HG02981 (cell line): ENCODE data around the gene PPP2R2B.

Experiments used
- ATAC-seq: cut with Tn5 transposase; IDR thresholded peaks from one replicate; pipeline ENCODE4 v1.9.1; 2021; ENCODE audit warnings: mild to moderate bottlenecking, moderate library complexity; ENCODE audit not compliant: unreplicated experiment

Gene PPP2R2B

DNA sequence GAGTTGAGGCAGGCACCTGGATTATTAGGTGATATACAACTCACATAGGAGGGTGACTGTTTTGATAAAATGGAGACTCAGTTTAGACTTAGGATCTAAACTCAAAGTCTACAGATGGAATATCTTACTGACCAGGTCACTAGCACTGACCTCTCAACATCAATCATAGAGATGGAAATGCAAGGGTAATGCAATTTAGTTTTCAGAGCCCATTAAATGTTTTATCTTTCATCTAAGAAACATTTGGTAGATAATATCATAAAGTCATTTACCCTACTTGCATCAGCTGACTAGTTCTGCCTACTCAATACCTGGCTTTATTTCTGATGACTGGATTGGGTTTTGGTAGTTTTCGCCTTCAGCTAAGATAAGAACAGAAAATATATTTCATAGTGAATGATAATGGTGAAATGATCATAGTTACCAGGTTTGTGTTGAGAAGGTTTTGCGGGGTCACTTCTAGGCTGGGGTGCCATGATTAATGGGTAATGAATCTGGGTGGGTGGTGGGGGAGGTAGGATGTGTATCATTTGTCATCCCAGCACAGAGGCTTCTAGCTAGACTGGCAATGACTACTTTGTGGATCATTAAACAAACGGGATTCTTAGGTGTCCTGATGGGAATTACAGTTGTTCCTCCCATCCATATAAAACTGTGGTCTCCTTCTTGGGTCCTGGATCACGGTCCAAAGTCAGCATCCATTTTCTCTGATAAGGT, 173.4 kb downstream of the PPP2R2B start:
- ATAC-seq = no peak

DNA sequence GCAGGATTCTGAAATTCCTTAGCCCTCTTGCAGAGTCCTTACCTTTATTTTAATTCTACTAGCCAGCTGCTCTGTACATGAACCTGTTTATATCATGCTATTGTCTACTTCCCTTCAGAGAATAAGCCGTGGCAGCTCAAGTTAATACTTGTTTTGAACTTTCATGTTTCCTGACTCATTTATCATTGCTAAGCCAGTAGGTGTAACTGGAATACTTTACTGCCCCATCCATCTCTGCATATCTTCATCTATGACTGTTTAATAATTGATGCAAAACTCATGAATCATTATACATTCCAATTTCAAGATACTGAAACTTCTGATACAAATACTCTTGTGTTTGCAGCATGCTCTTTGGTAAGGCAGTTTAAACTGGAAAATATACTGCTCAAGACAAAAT, 174.7 kb downstream of the PPP2R2B start:
- no peak for ATAC-seq

DNA sequence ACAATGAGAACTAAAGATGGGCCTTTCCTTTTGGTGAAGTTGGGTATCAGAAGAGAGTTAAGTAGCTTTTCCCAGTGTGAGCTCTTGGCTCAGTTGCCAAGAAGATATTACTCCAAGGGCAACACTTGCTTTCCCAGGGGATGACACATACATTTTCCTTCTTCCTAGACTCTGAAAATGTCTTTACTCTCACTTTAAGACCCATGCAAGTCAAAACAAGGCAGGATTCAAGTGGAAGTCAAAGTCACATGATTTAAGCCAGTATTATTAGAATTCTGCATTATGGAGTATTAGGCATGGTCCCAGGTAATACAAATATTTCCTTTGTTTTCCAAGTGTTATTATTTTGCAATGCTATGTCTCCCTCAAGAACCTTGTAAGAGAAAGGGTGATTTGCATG, 175.1 kb downstream of the PPP2R2B start:
- no peak for ATAC-seq

DNA sequence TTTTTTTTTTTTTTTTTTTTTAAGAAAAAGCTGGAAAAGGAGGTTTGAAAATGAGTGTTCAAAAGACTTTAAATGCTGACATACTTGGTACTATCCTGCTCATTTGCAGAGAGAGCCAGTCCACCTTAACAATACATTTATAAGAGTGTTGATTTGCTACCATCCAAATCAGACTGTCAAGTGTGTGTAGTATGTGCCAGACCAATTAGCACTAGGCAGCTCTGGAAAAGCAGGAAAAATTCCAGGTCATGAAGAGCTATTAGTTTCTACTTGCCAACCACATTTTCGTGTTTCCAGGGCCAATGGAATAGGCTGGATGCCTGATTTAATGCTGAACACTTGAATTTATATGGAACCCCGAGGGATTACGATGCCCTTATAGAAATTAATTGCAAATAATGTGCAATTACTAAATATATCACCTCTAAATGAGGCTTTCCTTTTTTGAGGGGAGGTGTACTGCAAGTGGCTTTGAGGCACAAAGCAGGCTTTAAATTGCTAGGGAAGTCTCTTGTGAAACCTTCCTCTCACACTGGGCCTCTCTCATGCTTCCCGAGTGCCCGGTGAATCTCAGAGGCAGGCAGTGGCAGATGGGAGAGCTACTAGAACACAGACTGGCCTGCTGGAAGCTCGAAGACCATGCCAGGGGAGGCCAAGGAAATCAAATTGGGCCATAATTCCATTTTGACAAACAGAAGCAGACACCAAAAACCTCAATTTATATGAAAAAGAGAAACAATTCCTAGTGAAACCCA, 178.7 kb downstream of the PPP2R2B start:
- ATAC-seq = no peak

DNA sequence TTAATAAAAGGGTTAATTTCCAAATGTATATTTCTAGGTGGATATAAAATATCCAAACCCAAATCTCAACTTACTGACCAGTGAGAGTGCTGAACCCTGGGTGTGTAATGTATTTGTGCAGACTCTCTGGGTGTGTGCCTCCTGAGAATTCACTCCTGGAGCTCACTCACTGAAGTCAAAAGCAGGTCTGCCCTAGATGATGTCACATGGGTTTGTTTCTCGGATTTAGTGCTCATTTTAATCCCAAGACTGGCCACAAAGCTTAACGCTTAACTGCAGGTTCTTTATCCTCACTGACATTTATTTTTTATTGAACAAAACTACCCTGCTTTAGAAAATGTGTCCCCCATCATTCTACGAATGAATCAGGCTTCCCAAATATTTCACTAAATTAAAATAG, 179.4 kb downstream of the PPP2R2B start:
- ATAC-seq = no peak

DNA sequence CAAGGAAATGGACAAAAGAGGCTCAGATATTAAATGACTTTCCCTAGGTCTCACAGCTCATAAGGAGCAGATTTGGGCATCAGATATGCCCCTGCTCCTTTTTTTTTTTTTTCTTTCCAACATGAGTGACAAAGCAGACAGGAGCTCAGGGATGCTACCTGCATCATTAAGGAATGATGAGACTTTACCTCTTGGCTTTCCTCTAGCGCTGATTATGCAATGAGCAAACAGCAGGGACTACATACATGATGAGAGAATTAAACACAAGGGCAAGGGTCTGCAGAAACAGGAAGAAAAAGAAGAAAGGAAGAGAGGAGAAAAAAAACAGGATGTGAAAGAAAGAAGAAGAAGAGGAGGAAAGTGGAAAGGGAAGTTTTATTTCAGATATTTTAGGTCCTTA, 179.9 kb downstream of the PPP2R2B start:
- no peak for ATAC-seq

DNA sequence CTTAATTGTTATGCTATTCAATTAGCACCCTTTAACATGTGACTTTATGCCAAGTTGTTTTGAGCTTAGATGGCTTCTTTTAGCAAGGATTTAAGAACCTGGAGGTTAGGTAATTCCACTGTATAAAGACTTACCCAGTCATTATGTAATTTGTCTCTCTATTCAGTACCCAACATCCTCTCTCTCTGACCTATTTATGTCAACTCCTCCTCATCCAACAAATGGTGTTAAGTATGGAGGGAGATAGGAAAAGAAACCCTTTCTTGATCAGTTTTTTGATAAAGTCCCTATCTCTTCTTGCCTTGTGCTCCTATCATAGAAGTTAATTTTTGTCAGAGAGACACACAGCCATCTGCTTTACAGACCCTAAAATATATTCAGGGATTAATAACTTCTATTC, 181.3 kb downstream of the PPP2R2B start:
- no peak for ATAC-seq

DNA sequence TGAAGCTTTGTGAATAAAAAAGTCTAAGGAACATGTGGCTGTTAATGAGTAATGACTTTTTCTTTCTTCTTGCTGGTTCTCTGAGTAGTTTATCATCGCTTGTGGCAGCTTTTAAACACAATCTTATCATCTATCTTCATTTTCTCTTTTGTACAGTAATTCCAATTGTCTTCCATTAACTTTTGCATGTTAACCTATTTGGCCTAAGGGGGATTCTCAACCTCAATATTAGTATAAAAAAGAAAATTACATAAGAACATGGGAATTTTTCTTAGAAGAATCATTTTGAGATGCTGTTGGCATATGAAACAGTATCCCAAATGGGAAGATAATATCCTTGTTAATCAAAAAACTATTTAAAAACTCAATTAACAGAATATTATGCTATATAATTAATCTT, 182.9 kb downstream of the PPP2R2B start:
- ATAC-seq = no peak

DNA sequence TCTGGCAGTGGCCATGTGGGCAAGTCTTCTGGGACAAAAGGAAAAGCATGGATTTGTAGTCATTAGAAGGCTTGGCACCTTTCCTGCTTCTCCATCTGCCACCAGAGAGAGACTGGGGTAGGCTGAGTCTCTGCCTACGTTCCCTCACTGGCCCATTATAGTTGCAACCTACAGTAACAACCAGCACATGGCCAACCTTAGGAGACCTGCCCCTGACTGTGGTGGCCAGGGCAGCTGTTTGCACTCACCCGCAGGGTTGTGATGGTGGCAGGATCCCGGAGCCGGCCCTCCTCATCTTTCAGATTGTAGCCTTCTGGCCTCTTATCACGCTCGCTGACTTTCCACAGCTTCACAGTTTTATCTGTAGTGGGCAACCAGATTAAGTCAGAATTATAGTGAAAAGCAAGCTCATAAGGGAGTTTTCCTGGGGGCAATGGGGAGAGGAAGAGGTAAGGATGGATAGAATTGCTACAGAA, 187.6 kb downstream of the PPP2R2B start:
- ATAC-seq = no peak

DNA sequence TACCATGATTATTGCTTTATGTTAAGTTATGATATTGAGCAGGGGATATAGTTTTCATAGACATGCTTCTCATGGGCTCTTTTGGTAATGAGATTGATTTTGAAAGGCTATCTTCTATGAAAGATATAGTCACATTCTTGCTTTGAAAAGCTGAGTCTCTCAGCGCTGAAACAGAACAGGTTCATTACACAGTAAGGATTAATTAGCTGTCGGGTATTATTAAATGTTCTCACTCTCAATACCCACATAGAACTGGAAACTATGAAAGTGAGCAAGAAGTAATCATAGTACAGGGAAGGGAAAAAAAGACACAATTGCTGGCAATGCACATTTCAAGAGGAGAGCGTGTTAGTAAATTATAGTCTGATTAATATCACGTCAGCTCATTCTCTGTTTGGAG, 190.9 kb downstream of the PPP2R2B start:
- ATAC-seq = no peak

DNA sequence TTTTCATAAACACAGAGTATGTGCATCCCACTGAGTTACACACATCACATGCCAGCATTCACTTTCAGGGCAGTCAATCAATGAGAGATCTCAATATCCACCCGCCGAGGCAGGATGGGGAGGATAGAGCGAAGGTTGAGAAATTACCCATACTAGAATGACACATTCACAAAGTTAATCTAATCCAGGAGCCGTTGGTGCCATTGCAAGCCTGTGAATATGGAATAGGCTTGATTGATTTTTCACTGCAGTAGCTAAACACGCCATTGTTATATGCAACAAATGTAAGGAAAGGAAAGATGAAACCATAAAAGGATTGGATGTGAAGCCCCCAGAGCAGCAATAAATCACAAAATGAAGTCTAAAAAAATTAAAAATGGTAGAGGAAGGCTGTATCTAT, 194.7 kb downstream of the PPP2R2B start:
- ATAC-seq = no peak

DNA sequence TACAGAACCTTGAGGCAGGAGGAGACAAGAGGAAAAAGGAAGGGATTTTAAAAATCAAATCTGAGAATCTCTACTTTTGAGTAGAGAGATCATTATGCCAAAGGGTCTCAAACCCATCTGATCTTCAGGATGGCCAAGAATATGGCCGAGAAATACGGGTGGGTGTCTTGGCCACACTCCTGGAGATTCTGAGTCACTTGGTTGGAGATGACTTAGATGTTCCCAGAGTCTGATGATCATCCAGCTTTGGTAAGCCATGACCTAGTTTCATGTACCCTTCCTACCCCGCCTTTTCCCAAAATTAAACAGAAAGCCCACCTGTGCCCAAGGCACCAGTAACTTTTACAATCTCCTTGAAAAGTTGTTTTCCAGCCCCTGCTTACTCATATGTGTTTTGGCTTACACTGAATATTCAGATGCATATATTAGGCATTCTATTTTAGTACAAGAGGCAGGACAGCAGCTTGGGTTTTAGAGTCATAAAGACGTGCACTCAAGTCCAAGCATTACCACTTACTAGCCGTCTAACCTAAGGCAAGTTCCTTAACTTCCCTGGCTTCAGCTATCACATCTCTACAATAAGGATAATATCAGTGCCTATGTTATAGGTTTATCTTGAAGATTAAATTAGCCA, 195.5 kb downstream of the PPP2R2B start:
- no peak for ATAC-seq

DNA sequence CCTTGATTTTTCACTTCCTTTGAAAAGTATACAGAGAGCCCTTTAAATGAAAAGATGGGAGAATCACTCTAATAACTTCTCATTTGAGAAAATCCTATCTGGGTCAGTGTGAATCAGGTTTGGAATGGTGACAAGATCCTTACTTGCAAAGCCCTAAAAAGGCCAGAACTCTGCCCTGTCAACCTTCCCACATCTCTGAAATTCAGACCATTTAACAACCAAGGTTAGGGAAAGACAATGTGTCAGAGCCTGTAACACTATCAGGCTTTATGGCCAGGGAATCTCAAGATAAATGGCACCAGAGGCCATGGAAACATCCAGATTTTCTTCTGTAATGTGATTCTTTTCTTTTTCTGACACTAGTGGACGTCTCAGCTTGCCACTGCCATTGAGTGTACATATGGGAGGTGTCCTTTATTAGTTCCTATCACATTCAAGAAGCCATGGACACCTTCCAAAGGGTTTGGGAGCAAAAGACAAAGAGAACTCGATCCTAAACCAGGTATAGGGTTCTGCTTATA, 196.9 kb downstream of the PPP2R2B start:
- no peak for ATAC-seq

DNA sequence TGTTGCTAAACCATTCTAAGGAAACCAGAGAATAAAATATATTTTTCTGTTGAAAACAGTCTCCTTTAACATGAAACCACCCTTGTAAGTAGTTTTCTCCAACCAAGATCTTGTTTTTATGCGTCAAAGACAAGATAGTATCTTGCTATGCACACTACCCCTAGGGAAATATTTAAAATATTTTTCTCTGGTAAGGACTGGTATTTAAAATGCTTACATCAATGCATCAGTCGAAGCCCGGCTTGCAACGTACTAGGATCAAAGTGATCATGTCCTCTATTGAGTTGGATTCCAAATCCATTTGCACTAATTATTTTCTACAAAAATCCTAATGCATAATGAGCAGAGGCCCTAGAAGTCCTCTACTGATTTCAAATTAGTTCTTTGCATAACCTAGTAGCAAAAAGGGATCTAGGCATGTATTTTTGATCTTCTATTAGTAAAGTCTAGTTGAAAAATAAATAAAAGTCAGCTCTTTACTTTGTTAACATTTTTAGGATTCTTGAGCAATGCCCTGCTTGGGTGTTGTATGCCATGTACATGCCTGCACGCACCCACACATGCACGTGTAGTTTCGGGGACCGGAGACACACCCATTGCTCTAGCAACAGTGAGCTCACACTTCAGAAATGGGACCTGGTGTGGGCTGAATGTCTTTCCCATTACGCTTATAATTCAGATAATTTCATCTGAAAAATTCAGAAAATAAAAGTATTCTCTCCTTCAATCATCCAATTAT, 197.5 kb downstream of the PPP2R2B start:
- no peak for ATAC-seq

DNA sequence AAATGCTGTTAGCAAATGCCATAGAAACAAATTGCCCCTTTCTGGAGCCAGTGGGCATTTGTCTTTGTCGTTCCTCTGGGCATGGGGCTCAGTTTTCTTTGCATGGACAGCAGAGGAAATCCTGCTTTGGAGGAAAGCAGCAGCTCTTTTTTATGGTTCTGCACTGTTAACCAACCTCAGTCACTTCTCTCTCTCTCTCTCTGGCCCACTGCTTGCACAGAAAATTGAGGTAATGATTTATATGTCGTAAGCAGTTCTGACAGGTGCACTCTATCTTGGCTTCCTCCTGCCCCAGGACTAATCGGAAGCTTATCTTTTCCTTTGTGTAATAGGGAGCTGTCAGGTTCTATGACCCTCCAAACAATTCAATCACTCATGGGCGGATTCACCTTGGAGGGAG, 202.9 kb downstream of the PPP2R2B start:
- ATAC-seq = peak; percentile 86

DNA sequence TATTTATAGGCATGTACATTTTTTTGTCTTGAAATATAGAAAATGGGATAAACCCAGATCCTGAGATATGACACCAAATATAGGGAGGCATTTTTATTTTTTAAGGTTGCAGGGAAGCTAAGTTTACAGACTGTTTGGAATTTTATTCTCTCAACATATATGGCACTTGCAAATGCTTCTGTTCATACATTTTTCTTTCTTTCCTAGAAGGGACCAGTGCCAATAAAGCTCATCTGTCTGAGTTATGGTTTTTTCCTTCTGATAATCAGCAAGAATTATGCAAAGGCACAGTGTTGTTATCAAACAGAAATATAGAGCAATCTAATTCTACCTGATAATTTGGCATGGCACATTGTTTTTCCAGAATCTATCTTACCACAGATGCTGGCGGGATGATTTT, 205.7 kb downstream of the PPP2R2B start:
- no peak for ATAC-seq

DNA sequence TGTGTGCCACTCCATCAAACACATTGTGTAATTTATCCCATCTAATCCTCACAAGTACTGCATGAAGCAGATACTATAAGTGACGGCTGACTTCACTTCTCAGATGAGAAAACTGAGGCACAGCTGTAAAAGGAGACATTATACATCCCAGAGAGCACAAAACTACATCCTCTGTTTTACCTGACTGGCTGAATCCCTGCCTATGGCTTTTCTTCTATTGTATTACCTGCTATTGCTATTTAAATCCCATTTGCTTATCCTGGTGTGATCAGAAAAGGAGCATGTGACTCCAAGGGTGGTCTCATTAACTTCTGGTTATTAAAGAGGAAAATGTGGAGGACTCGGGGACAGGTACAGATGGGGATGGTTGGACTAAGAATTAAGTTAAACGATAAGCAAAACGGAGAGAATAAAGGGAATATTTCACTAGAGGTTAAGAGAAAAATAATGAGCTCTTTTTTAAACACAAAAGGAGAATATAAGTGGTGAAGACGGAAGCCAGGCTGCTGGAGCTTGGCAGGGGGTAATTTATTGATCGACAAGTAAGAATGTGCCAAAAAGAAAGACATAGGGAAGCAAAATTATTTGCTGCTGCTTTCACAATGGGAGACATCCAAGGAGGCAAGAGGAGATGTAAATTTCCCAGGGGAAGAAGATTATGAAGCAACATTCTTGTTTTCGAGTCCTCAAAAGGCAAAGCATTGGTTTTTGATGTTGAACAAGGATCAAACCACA, 206.8 kb downstream of the PPP2R2B start:
- no peak for ATAC-seq

DNA sequence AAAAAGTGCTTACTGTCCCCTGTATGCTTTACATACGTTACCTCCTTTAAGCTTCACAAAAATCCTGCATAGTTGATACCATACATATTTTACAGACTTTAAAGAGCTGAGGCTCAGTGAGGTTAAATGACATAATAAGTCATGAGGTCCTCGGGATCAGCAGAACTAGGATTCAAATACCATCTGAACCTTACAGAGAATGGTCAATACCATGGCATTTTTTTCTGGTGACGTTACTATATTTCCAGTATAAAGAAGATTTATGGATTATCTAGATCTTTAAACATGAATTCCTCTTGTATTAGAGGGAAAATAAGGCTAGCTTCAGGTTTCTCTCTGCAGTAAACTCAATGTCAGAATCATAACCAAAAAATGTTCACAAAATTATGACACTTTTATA, 208.9 kb downstream of the PPP2R2B start:
- no peak for ATAC-seq

DNA sequence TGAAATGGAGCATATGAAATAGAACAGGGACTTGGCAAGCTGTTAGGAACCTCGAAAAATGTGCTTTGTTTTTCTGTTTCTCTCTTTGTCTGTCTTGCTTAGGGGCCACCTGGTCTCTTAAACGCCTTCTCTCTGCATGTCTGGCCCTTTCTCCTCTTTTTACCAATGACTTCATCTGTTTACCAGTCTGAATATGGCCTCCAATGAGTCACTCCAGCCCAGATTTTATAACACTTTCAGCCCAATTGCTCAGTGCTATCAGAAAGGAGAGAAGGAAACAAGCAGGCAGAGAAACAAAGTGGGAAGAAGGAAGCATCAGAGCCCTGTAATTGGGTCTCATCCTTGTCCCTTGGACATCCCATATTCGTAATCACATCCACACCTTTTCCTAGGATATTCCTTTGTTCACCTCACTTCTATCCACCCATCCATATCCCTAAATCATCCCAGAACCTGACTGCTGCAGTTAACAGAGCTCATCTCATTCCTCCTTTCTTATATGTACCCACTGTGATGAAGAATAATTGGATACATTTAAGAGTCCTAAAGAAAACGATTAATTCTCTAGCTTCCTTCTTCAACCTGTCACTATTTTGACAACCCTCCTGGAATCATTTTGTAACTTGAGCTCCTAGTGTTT, 210.8 kb downstream of the PPP2R2B start:
- no peak for ATAC-seq

DNA sequence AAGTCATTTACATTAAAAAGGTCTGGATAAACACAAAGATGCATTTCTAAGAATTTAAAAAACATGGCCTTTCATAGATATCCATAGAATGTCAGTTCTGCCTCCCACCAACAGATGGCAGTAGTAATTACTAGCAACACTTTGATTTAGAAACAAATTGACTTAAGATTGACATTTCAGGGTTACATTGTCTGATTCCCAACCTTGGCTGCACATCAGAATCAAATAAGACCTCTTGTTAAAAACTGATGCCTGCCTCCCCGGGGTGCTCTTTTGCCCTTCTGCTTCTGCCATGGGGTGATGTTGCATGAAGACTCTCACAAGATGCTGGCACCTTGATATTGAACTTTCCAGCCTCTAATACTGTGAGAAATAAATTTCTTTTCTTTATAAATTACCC, 216.3 kb downstream of the PPP2R2B start:
- ATAC-seq = no peak
